ENCODE measurements around the gene NCEH1.
"Not testable (repeated sequence)": the region's sequence is repeated elsewhere in the genome, so short reads cannot be mapped to it uniquely, and the experiment has no call there.

Gene NCEH1

GRCh38 chr3:172607305-172608121 is 103.4 kb downstream of the NCEH1 start:
- no peak for DNase-seq

- DNase-seq = no peak
Observed at GRCh38 chr3:172606021-172606420, 104.8 kb downstream of the NCEH1 start.

GRCh38 chr3:172604895-172605646 is 105.8 kb downstream of the NCEH1 start:
- no peak for DNase-seq

GRCh38 chr3:172601066-172601832 is 109.6 kb downstream of the NCEH1 start:
- DNase-seq = no peak

- no peak for DNase-seq
Observed at GRCh38 chr3:172600644-172601065, 110.2 kb downstream of the NCEH1 start.

- DNase-seq = no peak
Observed at GRCh38 chr3:172598904-172599303, 112.0 kb downstream of the NCEH1 start.

- no peak for DNase-seq
Observed at GRCh38 chr3:172596394-172596706, 114.5 kb downstream of the NCEH1 start.

GRCh38 chr3:172595664-172596393 is 115.0 kb downstream of the NCEH1 start:
- DNase-seq = no peak

- not testable (repeated sequence) for DNase-seq
Observed at GRCh38 chr3:172594900-172595663, 115.8 kb downstream of the NCEH1 start.

GRCh38 chr3:172592898-172593669 is 117.8 kb downstream of the NCEH1 start:
- peak; percentile 69 for DNase-seq

GRCh38 chr3:172591876-172592771 is 118.7 kb downstream of the NCEH1 start:
- peak; percentile 88 for DNase-seq

GRCh38 chr3:172591125-172591605 is 119.7 kb downstream of the NCEH1 start:
- no peak for DNase-seq

- DNase-seq = no peak
Observed at GRCh38 chr3:172586436-172586835, 124.4 kb downstream of the NCEH1 start.

- no peak for DNase-seq
Observed at GRCh38 chr3:172585954-172586353, 124.9 kb downstream of the NCEH1 start.

GRCh38 chr3:172582712-172583111 is 128.2 kb downstream of the NCEH1 start:
- DNase-seq = no peak

- no peak for DNase-seq
Observed at GRCh38 chr3:172581757-172582166, 129.1 kb downstream of the NCEH1 start.

- no peak for DNase-seq
Observed at GRCh38 chr3:172580680-172581401, 130.0 kb downstream of the NCEH1 start.
